Activated CD4-positive, alpha-beta T cell treated with anti-CD3 and anti-CD28 coated beads for 4 hours (primary cell): ENCODE data around the gene MIP.
"Not testable (repeated sequence)": the region's sequence is repeated elsewhere in the genome, so short reads cannot be mapped to it uniquely, and the experiment has no call there.

Experiments
- DNase-seq, 2 donors: peaks; one replicate each; pipeline ENCODE4 v3.0.0-alpha.2; 2020

MIP gene

GRCh38 chr12:56401612-56402011, 52.8 kb downstream of the MIP start:
- DNase-seq: not testable (repeated sequence)

DNA sequence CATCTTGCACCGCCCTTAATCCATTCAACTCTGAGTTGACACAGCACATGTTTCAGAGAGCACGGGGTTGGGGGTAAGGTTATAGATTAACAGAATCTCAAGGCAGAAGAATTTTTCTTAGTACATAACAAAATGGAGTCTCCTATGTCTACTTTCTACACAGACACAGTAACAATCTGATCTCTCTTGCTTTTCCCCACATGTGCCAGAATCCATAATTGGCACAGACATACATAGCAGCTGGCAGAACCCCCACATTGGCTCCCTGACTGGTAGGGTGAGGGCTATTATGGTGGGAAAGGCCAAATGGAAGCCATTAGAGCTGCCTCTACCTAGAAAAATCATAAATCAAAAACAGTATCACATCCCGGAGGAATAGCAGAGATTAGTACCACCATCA, 53.3 kb downstream of the MIP start:
- DNase-seq: not testable (repeated sequence)
